Measurements from ENCODE around the gene TAF11L11. TPM values are rescaled to one million over a fixed set of nuclear protein-coding genes. Genes with fewer than 3 reads are reported as not detected.
"Not testable (repeated sequence)": the region's sequence is repeated elsewhere in the genome, so short reads cannot be mapped to it uniquely, and the experiment has no call there.

Gene TAF11L11
- not detected in 2 replicates for total RNA-seq

DNA sequence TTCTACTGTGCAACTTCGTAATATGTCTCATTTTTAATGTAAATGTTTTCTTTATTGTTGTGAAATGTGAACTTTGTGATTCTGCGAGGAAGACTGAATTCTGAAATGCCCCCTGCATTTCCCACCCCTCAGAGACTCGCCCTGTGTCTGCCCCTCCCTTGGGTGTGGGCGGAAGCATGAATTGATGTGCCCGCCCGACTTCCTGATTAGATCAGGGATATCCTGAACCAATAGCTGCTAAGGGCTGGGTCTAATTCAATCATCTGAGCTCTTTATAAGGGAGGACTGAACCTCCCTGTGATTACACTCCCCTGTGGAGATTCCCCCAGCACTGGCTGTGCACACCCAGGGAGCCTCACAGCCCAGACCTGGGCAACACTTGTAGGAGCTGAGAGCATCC, at the start of gene TAF11L11:
Gene TAF11L11, plus strand, starts transcription at position 304 of the 400 bp plus-strand sequence.
- not testable (repeated sequence) for DNase-seq (ENCODE audit: low read depth in 2 of 2)

DNA sequence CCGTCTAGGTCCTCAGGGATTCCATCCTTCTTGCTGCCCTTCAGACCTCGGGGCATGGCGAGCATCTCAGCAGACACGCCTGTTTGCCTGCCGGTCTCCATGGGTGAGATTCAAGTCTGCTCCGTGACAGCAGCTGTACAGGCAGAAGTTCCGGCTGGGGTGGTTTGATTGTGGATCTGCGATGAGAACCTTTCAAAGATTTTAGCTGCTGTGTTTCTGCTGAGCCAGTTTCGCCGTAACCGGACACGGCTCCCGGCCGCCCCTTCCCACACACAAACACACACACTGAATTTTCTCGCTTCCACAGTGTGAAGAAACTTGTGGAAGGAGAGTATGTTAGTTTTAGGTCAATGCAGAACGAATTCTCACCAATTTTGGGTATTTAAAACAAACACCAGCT, 18.3 kb upstream of the TAF11L11 start, which contains the start of gene TAF11L7:
Gene TAF11L7, minus strand, starts transcription at position 101 of the 400 bp plus-strand sequence.
- not testable (repeated sequence) for DNase-seq (ENCODE audit: low read depth in 2 of 2)

DNA sequence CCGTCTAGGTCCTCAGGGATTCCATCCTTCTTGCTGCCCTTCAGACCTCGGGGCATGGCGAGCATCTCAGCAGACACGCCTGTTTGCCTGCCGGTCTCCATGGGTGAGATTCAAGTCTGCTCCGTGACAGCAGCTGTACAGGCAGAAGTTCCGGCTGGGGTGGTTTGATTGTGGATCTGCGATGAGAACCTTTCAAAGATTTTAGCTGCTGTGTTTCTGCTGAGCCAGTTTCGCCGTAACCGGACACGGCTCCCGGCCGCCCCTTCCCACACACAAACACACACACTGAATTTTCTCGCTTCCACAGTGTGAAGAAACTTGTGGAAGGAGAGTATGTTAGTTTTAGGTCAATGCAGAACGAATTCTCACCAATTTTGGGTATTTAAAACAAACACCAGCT, 13.1 kb upstream of the TAF11L11 start, which contains the start of gene TAF11L8:
Gene TAF11L8, minus strand, starts transcription at position 101 of the 400 bp plus-strand sequence.
- DNase-seq (ENCODE audit: low read depth in 2 of 2) = not testable (repeated sequence)

DNA sequence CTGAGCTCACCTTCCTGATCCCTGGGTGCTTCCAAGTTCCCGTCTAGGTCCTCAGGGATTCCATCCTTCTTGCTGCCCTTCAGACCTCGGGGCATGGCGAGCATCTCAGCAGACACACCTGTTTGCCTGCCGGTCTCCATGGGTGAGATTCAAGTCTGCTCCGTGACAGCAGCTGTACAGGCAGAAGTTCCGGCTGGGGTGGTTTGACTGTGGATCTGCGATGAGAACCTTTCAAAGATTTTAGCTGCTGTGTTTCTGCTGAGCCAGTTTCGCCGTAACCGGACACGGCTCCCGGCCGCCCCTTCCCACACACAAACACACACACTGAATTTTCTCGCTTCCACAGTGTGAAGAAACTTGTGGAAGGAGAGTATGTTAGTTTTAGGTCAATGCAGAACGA, 9.7 kb upstream of the TAF11L11 start, which contains the start of gene TAF11L9:
Gene TAF11L9, minus strand, starts transcription at position 140 of the 400 bp plus-strand sequence.
- DNase-seq (ENCODE audit: low read depth in 2 of 2) = not testable (repeated sequence)

DNA sequence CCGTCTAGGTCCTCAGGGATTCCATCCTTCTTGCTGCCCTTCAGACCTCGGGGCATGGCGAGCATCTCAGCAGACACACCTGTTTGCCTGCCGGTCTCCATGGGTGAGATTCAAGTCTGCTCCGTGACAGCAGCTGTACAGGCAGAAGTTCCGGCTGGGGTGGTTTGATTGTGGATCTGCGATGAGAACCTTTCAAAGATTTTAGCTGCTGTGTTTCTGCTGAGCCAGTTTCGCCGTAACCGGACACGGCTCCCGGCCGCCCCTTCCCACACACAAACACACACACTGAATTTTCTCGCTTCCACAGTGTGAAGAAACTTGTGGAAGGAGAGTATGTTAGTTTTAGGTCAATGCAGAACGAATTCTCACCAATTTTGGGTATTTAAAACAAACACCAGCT, 6.3 kb upstream of the TAF11L11 start, which contains the start of gene TAF11L10:
Gene TAF11L10, minus strand, starts transcription at position 101 of the 400 bp plus-strand sequence.
- not testable (repeated sequence) for DNase-seq (ENCODE audit: low read depth in 2 of 2)

DNA sequence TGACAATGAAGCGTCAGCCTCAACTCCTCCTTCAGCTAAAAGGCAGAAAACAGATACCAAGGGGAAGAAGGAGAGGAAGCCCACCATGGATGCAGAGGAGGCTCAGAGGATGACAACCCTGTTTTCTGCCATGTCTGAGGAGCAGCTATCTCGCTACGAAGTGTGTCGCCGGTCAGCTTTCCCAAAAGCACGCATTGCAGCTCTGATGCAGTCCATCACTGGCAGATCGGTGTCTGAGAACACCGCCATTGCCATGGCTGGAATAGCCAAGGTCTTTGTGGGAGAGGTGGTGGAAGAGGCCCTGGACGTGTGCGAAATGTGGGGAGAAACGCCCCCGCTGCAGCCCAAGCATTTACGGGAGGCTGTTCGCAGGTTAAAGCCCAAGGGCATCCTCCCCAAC, 968 bp downstream of the TAF11L11 start:
- DNase-seq (ENCODE audit: low read depth in 2 of 2) = no peak

DNA sequence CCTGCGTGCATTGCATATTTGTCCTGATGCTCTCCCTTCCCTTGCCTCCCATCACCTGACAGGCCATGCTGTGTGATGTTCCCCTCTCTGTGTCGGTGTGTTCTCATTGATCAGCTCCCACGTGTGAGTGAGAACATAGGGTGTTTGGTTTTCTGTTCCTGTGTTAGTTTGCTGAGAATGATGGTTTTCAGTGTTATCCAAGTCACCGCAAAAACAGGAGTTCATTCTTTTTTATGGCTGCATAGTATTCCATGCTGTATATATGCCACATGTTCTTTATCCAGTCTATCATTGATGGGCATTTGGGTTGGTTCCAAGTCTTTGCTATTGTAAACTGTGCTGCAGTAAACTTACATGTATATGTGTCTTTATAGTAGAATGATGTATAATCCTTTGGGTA, 3.5 kb downstream of the TAF11L11 start:
- DNase-seq (ENCODE audit: low read depth in 2 of 2) = not testable (repeated sequence)

DNA sequence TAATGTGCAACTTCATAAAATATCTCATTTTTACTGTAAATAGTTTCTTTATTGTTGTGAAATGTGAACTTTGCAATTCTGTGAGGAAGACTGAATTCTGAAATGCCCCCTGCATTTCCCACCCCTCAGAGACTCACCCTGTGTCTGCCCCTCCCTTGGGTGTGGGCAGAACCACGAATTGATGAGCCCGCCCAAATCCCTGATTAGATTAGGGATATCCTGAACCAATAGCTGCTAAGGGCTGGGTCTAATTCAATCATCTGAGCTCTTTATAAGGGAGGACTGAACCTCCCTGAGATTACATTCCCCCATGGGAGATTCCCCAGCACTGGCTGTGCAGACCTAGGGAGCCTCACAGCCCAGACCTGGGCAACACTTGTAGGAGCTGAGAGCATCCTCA, 6.1 kb downstream of the TAF11L11 start, which contains the start of gene TAF11L12:
Gene TAF11L12, plus strand, starts transcription at position 301 of the 400 bp plus-strand sequence.
- not testable (repeated sequence) for DNase-seq (ENCODE audit: low read depth in 2 of 2)

DNA sequence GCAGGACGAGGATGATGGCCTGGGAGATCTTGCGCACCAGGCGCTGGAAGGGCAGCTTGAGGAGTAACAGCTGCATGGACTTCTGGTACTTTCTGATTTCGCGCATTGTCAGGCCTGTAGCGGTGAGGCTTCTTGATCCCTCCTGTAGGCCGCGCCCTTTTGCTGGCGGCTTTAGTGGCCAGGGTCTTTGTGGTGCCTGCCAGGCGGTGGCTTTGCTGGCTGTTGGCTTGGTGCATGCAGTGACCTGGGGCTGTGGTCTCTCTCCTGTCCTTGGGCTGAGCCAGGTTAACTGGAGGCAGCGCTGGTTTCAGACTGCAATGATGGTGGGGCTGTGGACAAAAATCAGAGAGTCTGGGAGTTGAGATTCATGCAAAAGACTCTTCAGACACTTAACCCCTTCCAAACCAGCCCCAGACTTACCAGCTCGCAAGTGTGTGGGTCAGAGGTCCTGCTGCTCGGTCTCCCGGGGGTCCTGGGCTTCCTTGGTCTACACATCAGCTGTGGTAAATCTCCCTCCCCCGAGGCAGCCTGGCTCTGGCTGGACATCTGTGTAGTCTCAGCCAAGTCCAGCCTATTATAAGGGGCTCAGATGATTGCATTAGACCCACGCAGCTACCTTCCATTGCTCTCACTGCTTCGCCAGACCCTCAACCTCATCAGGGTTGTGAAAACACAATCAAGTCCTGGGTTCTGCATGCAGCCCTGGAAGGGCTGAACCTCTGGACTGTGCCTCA, 11.1 kb downstream of the TAF11L11 start:
- DNase-seq (ENCODE audit: low read depth in 2 of 2) = no peak

DNA sequence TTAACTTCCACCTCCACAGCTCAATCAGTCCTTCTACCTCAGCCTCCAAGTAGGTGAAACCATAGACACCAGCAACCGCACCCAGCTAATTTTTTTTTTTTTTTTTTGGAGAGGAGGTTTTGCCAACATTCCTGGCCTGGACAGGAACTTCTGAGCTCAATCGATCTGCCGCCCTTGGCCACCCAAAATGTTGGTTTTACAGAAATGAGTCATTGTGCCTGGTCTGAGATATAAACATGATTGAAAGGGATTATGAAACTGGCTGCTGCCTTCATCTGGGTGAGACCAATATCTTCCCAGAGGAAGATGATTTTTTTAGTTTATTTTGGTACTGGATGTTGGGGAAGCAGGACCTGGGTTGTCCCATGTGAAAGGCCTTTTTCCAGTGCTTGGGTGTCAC, 15.4 kb downstream of the TAF11L11 start:
- DNase-seq (ENCODE audit: low read depth in 2 of 2) = no peak

DNA sequence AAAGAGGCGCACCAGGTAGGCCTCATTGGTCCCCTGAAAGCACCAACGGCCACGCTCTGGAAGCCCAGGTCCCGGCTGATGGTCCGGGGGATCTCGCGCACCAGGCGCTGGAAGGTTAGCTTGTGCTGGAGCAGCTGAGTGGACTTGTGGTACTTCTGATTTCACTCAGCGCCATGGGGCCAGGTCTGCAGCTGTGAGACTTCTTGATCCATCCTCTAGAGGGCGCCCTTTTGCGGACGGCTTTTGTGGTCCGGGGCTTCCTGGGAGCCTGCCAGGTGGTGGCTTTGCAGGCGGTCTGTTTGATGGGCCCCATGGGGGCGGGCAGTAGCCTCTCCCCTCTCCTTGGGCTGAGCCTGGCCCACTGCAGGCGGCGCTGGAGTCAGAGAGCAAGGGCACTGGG, 16.6 kb downstream of the TAF11L11 start:
- no peak for DNase-seq (ENCODE audit: low read depth in 2 of 2)

DNA sequence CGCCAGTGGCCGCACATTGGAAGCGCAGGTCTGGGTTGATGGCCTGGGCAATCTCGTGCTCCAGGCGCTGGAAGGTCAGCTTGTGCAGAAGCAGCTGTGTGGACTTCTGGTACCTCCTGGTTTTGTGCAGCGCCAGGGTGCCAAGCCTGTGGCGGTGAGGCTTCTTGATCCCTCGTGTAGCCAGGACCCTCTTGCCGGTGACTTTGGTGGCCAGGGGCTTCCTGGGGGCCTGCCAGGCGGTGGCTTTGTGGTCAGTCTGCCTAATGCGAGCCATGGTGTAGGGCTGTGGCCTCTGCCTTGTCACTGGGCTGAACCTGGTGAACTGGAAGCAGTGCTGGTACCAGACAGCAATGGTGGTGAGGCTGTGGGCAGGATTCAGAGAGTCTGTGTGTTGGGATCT, 21.7 kb downstream of the TAF11L11 start:
- no peak for DNase-seq (ENCODE audit: low read depth in 2 of 2)

DNA sequence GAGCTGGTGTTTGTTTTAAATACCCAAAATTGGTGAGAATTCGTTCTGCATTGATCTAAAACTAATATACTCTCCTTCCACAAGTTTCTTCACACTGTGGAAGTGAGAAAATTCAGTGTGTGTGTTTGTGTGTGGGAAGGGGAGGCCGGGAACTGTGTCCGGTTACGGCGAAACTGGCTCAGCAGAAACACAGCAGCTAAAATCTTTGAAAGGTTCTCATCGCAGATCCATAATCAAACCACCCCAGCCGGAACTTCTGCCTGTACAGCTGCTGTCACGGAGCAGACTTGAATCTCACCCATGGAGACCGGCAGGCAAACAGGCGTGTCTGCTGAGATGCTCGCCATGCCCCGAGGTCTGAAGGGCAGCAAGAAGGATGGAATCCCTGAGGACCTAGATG, 27.8 kb downstream of the TAF11L11 start, which contains the start of gene TAF11L13:
Gene TAF11L13, plus strand, starts transcription at position 301 of the 400 bp plus-strand sequence.
- DNase-seq (ENCODE audit: low read depth in 2 of 2) = not testable (repeated sequence)

DNA sequence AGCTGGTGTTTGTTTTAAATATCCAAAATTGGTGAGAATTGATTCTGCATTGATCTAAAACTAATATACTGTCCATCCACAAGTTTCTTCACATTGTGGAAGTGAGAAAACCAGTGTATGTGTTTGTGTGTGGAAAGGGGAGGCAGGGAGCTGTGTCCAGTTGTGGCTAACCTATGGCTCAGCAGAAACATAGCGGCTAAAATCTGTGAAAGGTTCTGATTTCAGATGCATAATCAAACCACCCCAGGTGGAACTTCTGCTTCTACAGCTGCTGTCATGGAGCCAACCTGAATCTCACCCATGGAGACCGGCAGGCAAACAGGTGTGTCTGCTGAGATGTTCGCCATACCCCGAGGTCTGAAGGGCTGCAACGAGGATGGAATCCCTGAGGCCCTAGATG, 30.2 kb downstream of the TAF11L11 start, which contains the start of gene TAF11L14:
Gene TAF11L14, plus strand, starts transcription at position 301 of the 400 bp plus-strand sequence.
- no peak for DNase-seq (ENCODE audit: low read depth in 2 of 2)

DNA sequence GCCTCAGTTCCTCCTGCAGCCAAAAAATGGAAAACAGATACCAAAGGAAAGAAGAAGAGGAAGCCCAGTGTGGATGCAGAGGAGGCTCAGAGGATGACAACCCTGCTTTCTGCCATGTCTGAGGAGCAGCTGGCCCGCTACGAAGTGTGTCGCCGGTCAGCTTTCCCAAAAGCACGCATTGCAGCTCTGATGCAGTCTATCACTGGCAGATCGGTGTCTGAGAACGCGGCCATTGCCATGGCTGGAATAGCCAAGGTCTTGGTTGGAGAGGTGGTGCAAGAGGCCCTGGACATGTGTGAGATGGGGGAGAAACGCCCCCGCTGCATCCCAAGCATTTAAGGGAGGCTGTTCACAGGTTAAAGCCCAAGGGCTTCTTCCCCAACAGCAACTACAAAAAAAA, 45.2 kb downstream of the TAF11L11 start:
- DNase-seq (ENCODE audit: low read depth in 2 of 2) = not testable (repeated sequence)

DNA sequence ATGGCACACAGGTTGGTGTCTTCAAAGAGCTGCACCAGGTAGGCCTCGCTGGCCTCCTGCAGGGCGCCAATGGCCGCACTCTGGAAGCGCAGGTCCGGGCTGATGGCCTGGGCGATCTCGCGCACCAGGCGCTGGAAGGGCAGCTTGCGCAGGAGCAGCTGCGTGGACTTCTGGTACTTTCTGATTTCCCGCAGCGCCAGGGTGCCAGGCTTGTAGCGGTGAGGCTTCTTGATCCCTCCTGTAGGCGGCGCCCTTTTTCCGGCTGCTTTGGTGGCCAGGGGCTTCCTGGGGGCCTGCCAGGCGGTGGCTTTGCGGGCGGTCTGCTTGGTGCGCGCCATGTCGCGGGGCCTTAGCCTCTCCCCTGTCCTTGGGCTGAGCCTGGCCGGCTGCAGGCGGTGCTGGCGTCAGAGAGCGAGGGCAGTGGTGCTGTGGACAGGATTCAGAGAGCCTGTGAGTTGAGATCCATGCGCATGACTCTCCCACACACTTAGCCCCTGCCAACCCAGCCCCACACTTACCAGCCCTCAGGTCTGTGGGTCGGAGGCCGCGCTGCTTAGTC, 51.3 kb downstream of the TAF11L11 start:
- not testable (repeated sequence) for DNase-seq (ENCODE audit: low read depth in 2 of 2)

Other genes starting within 250 kb of the TAF11L11 start
- gene TAF11L2, start 106.0 kb upstream of the TAF11L11 start, total RNA-seq = not detected in 2 replicates
- not detected in 2 replicates for gene TAF11L3, start 85.8 kb upstream of the TAF11L11 start, total RNA-seq
- not detected in 2 replicates for gene TAF11L4, start 82.4 kb upstream of the TAF11L11 start, total RNA-seq
- not detected in 2 replicates for gene TAF11L5, start 78.9 kb upstream of the TAF11L11 start, total RNA-seq
- gene TAF11L6, start 75.5 kb upstream of the TAF11L11 start, total RNA-seq = not detected in 2 replicates
- gene TAF11L7, start 18.4 kb upstream of the TAF11L11 start, total RNA-seq = not detected in 2 replicates
- gene TAF11L8, start 13.2 kb upstream of the TAF11L11 start, total RNA-seq = not detected in 2 replicates
- gene TAF11L9, start 9.8 kb upstream of the TAF11L11 start, total RNA-seq = not detected in 2 replicates
- gene TAF11L10, start 6.4 kb upstream of the TAF11L11 start, total RNA-seq = not detected in 2 replicates
- not detected in 2 replicates for gene TAF11L12, start 6.2 kb downstream of the TAF11L11 start, total RNA-seq
- gene TAF11L13, start 27.9 kb downstream of the TAF11L11 start, total RNA-seq = not detected in 2 replicates
- gene TAF11L14, start 30.3 kb downstream of the TAF11L11 start, total RNA-seq = not detected in 2 replicates

All from dermis microvascular lymphatic vessel endothelial cell (primary cell).